ENCODE measurements around the gene MAP6.

DNA sequence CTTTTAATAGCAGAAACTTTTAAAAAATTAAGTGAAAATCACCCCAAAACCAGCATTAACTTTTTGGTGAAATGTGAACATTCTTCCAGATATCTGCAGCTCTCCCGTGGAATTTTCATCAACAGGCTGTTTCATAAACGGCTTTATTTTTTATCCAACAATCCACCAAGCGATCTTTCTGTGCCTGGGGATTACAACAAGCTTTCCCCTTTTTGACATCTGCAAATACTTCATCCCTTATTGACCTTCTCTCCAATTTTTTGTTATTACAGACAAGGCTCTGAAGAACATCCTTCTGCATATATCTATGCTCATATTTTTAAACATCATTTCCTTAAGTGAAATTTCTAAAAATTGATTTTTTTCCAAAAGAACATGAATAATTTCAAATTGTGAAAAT, 112.6 kb downstream of the MAP6 start:
- TF ChIP-seq, protein P1, sequence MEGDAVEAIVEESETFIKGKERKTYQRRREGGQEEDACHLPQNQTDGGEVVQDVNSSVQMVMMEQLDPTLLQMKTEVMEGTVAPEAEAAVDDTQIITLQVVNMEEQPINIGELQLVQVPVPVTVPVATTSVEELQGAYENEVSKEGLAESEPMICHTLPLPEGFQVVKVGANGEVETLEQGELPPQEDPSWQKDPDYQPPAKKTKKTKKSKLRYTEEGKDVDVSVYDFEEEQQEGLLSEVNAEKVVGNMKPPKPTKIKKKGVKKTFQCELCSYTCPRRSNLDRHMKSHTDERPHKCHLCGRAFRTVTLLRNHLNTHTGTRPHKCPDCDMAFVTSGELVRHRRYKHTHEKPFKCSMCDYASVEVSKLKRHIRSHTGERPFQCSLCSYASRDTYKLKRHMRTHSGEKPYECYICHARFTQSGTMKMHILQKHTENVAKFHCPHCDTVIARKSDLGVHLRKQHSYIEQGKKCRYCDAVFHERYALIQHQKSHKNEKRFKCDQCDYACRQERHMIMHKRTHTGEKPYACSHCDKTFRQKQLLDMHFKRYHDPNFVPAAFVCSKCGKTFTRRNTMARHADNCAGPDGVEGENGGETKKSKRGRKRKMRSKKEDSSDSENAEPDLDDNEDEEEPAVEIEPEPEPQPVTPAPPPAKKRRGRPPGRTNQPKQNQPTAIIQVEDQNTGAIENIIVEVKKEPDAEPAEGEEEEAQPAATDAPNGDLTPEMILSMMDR (conservative IDR thresholded peaks at IDR 0.05; ENCODE audit: low read depth in 2 of 2) = no peak
- TF ChIP-seq JUNB (IDR thresholded peaks at IDR 0.05; ENCODE audit: unreplicated experiment) (no peak), EZH2phosphoT487 (IDR thresholded peaks at IDR 0.05; ENCODE audit: unreplicated experiment) (no peak)
